ENCODE data around the gene STXBP3. TPM values are rescaled to one million over a fixed set of nuclear protein-coding genes. Genes with fewer than 3 reads are reported as not detected.
"Not testable (repeated sequence)": the region's sequence is repeated elsewhere in the genome, so short reads cannot be mapped to it uniquely, and the experiment has no call there.

STXBP3 gene
- total RNA-seq, 4 donors from 2014 or later: 18.4 to 39.4 (median 24.3) TPM

DNA sequence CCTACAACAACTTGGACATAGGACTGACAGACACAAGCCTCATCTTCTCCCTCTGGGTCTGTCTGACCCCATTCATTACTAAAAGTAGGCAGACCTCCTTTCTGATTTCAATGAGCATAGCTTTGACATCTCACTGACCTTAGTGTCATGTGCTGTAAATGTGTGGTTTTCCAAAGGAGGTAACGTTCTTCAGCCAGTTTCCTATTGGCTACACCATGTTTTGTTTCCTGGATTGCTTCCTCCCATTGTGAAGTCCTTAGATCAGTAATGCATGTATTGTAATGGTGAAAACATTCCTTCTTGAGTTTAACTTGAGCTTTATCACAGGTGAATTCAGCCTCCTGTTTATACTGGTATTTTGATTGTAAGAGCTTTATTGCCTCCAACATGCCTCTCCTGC, 20.6 kb downstream of the STXBP3 start:
- ATAC-seq (no peak), DNase-seq (no peak)
- Histone ChIP-seq H3K9me3 (no peaks in the 10 kb centered on the region), H3K36me3 (peaks cover 0 to 7% of the 10 kb centered on the region in 2 donors), H3K4me3 (no peak overlapping the region), H3K4me1 (peaks cover 0 to 11% of the 10 kb centered on the region in 2 donors), H3K27ac (no peak overlapping the region), H3K27me3 (no peaks in the 10 kb centered on the region)
- no peak for TF ChIP-seq POLR2A (IDR thresholded peaks at IDR 0.05)
- TF ChIP-seq, protein P1, sequence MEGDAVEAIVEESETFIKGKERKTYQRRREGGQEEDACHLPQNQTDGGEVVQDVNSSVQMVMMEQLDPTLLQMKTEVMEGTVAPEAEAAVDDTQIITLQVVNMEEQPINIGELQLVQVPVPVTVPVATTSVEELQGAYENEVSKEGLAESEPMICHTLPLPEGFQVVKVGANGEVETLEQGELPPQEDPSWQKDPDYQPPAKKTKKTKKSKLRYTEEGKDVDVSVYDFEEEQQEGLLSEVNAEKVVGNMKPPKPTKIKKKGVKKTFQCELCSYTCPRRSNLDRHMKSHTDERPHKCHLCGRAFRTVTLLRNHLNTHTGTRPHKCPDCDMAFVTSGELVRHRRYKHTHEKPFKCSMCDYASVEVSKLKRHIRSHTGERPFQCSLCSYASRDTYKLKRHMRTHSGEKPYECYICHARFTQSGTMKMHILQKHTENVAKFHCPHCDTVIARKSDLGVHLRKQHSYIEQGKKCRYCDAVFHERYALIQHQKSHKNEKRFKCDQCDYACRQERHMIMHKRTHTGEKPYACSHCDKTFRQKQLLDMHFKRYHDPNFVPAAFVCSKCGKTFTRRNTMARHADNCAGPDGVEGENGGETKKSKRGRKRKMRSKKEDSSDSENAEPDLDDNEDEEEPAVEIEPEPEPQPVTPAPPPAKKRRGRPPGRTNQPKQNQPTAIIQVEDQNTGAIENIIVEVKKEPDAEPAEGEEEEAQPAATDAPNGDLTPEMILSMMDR (IDR thresholded peaks at IDR 0.05 in 4 of 5, conservative IDR thresholded peaks at IDR 0.05 in 1 of 5): no peak
- intact Hi-C loops (cut with DNase I; ENCODE audit: low total_unique reads) (no loop called here), in situ Hi-C loops (cut with MboI; ENCODE audit: low sequenced_read_pairs in 4 of 4) (no loop called here)

DNA sequence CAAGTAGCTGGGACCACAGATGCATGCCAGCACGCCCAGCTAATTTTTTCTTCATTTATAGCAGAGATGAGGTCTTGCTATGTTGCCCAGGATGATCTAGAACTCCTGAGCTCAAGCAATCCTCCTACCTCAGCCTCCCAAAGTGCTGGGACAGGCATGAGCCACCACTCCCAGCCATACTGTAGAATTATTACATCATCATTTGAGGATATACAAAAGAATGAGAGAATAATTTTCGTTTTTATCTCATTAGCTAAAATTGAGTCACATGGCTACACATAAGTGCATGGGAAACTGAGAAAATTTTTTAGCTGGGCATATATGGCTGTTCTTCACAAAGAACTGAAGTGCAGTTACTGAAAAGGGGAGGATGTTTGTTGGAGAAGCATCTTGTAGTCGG, 21.2 kb downstream of the STXBP3 start:
- Histone ChIP-seq H3K27ac (no peak overlapping the region), H3K4me1 (peaks cover 0 to 11% of the 10 kb centered on the region in 2 donors), H3K4me3 (no peak overlapping the region), H3K27me3 (no peaks in the 10 kb centered on the region), H3K36me3 (peaks cover 0 to 6% of the 10 kb centered on the region in 2 donors), H3K9me3 (no peaks in the 10 kb centered on the region)
- TF ChIP-seq, protein P1 (IDR thresholded peaks at IDR 0.05 in 4 of 5, conservative IDR thresholded peaks at IDR 0.05 in 1 of 5): no peak
- no peak for TF ChIP-seq POLR2A (IDR thresholded peaks at IDR 0.05)
- no peak for ATAC-seq
- DNase-seq: no peak
- in situ Hi-C loops (cut with MboI; ENCODE audit: low sequenced_read_pairs in 4 of 4) (no loop called here), intact Hi-C loops (cut with DNase I; ENCODE audit: low total_unique reads) (no loop called here)

DNA sequence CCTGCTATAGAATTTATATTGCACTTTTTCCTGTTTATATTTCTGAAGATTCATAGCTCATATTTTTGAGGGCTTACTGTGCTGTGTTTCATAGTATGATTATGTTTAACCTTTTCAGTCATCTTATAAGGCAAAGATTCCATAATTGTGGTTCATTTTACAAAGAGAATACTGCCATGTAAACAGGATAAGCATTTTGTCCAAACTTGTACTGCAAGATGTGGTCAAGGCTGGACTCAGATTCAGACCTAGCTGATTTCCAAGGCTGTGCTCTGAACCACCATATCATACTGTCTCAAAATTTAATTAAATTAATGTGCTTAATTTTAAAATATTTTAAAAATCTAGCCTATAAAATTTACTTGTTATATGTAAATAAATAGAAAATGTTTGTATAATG, 31.4 kb downstream of the STXBP3 start:
- in situ Hi-C loops (cut with MboI; ENCODE audit: low sequenced_read_pairs in 4 of 4) (no loop called here), intact Hi-C loops (cut with DNase I; ENCODE audit: low total_unique reads) (no loop called here)
- Histone ChIP-seq H3K4me3 (no peak overlapping the region), H3K27ac (no peak overlapping the region), H3K27me3 (no peaks in the 10 kb centered on the region), H3K4me1 (no peaks in the 10 kb centered on the region), H3K36me3 (peaks cover 2 to 76% of the 10 kb centered on the region in 2 donors), H3K9me3 (no peaks in the 10 kb centered on the region)
- ATAC-seq (no peak), DNase-seq (no peak)
- TF ChIP-seq POLR2A (IDR thresholded peaks at IDR 0.05): no peak
- TF ChIP-seq, protein P1 (IDR thresholded peaks at IDR 0.05 in 4 of 5, conservative IDR thresholded peaks at IDR 0.05 in 1 of 5): no peak

DNA sequence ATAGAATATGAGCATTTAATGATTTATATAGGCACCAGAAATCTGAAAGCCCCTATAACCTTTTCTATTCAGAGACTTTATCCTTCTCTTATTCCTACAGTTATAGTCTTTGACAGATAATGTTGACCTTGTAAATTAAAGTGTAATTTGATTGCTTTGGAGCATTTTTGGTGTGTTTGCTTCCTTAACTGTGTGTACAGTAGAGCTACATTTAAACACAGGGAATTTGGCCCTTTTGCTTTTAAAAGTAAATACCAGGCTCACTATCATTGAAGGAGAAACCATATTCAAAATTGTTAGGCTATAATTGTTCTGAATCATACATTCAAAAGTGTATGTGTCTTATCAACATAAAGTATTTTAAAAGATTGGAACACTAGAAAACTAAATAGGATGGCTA, 33.0 kb downstream of the STXBP3 start:
- Histone ChIP-seq H3K27me3 (no peaks in the 10 kb centered on the region), H3K27ac (no peak overlapping the region), H3K4me1 (no peaks in the 10 kb centered on the region), H3K4me3 (no peak overlapping the region), H3K36me3 (peaks cover 2 to 82% of the 10 kb centered on the region in 2 donors), H3K9me3 (no peaks in the 10 kb centered on the region)
- intact Hi-C loops (cut with DNase I; ENCODE audit: low total_unique reads) (no loop called here), in situ Hi-C loops (cut with MboI; ENCODE audit: low sequenced_read_pairs in 4 of 4) (no loop called here)
- no peak for TF ChIP-seq POLR2A (IDR thresholded peaks at IDR 0.05)
- TF ChIP-seq, protein P1 (IDR thresholded peaks at IDR 0.05 in 4 of 5, conservative IDR thresholded peaks at IDR 0.05 in 1 of 5): no peak
- ATAC-seq: no peak
- no peak for DNase-seq

DNA sequence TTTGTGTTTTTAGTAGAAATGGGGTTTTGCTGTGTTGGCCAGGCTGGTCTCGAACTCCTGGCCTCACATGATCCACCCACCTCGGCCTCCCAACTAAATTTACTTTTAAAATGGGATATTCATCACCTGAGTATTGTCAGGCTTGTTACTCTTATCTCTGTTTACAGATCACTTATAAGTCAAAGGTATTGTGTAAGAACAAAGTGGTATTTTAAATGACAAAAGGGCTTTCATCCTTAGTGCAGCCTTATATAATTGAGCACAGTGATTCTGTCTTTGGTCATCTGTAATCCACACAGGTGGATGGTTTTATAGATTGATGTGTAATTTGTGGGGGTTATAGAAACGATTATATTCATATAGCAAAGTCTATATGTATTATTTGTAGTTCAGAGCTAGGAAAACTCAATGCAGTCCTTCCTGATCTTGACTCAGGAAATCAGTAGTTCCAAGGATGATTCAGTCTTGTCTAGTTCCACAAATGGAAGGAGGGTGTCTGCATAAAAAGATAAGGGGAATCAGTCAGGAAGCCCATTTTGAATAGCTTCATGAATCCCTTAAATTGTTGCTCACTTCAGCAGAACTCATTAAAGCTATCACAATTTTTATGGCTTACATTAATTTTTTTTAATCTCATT, 34.6 kb downstream of the STXBP3 start:
- in situ Hi-C loops (cut with MboI; ENCODE audit: low sequenced_read_pairs in 4 of 4): no loop called here
- peaks cover 0 to 6% (median 0%) of the 10 kb centered on the region in 3 donors for H3K9me3 ChIP-seq
- TF ChIP-seq, protein P1 (IDR thresholded peaks at IDR 0.05 in 4 of 5, conservative IDR thresholded peaks at IDR 0.05 in 1 of 5): no peak
- no peak for TF ChIP-seq POLR2A (IDR thresholded peaks at IDR 0.05)
- H3K4me3 ChIP-seq: no peak overlapping the region
- intact Hi-C loops (cut with DNase I; ENCODE audit: low total_unique reads): no loop called here
- ATAC-seq (no peak), DNase-seq (no peak)
- H3K27me3 ChIP-seq: no peaks in the 10 kb centered on the region
- H3K4me1 ChIP-seq: no peaks in the 10 kb centered on the region
- H3K27ac ChIP-seq: no peak overlapping the region
- peaks cover 2 to 87% of the 10 kb centered on the region in 2 donors for H3K36me3 ChIP-seq

DNA sequence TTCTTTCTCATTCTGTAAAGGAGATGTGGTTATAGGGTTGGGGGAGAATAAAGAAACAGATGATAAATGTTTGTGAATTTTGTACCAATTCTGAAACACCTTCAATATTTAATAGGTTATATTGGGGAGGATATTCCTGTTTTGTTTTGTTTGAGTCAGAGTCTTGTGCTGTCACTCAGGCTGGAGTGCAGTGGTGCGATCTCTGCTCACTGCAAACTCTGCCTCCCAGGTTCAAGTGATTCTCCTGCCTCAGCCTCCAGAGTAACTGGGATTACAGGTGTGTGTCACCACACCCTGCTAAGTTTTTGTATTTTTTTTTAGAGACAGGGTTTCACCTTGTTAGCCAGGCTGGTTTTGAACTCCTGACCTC, 35.1 kb downstream of the STXBP3 start:
- H3K9me3 ChIP-seq; in situ Hi-C loops (cut with MboI; ENCODE audit: low sequenced_read_pairs in 4 of 4); DNase-seq; H3K4me1 ChIP-seq; ATAC-seq; H3K4me3 ChIP-seq; H3K27ac ChIP-seq; intact Hi-C loops (cut with DNase I; ENCODE audit: low total_unique reads); H3K27me3 ChIP-seq: not testable (repeated sequence)
- H3K36me3 ChIP-seq: peaks cover 0 to 87% of the 10 kb centered on the region in 2 donors
